Transverse colon (tissue), 4 donors: Measurements from ENCODE around the gene SLC38A10. TPM values are rescaled to one million over a fixed set of nuclear protein-coding genes. Genes with fewer than 3 reads are reported as not detected.

Experiments used
- DNase-seq: peaks from one replicate; pipeline ENCODE4 v3.0.0-alpha.2; 2019
- H3K27ac ChIP-seq, 4 donors: fragments of 200-600 bp; sonication (generic); 2 replicates each; pipeline ENCODE4 v1.5.1; 2016 to 2018; ENCODE audit warnings: inconsistent platforms in 4 of 4
- H3K27me3 ChIP-seq: fragments of 200-600 bp; sonication (generic); 2 replicates; pipeline ENCODE4 v1.5.1; 2017; ENCODE audit warnings: inconsistent platforms
- H3K36me3 ChIP-seq, 4 donors: fragments of 200-600 bp; sonication (generic); 2 replicates each; pipeline ENCODE4 v1.5.1; 2017 to 2019; ENCODE audit warnings: inconsistent platforms in 4 of 4
- H3K4me1 ChIP-seq, 4 donors: fragments of 200-600 bp; sonication (generic); 2 replicates each; pipeline ENCODE4 v1.5.1; 2017 to 2020; ENCODE audit warnings: inconsistent platforms in 4 of 4
- H3K4me3 ChIP-seq, 4 donors: fragments of 200-600 bp; sonication (generic); 1 replicate in 1 of 4; 2 replicates in 3 of 4; pipeline versions ENCODE4 v1.5.1 to v1.6.1; 2017 to 2019; ENCODE audit warnings: inconsistent platforms in 4 of 4
- H3K9me3 ChIP-seq, 2 donors: fragments of 200-600 bp; sonication (generic); 2 replicates each; pipeline ENCODE4 v1.5.1; 2017 to 2019; ENCODE audit warnings: inconsistent platforms in 2 of 2
- EP300 ChIP-seq: sonication (generic); formaldehyde crosslinking; IDR thresholded peaks from one replicate; pipeline ENCODE4 v1.6.1; 2017; ENCODE audit warnings: antibody characterized with exemption, low read depth
- POLR2A ChIP-seq: fragments of 450-650 bp; IDR thresholded peaks from one replicate; pipeline ENCODE4 v1.6.1; 2016; ENCODE audit warnings: antibody characterized with exemption, mild to moderate bottlenecking, moderate library complexity
- POLR2AphosphoS5 ChIP-seq, 3 donors: sonication (generic); formaldehyde crosslinking; IDR thresholded peaks; one replicate each; pipeline ENCODE4 v1.6.1; 2016; ENCODE audit warnings: antibody characterized with exemption in 3 of 3
- WGBS, 2 donors: methylation state at CpG; one replicate each; pipeline ENCODE4 v1.1.5; 2018; ENCODE audit warnings: low coverage in 1 of 2; 5-methylcytosine and 5-hydroxymethylcytosine counted together
- in situ Hi-C, 4 donors: fragments of 200-750 bp; cut with MboI; loops; one replicate each; pipeline versions ENCODE4 v1.15.0 to v1.15.1; 2017; ENCODE audit warnings: low sequenced_read_pairs in 3 of 4, low pct_ligation_motif_present in 1 of 4, low pct_unique_long_range_greater_than_20kb in 1 of 4
- intact Hi-C: fragments of 100-400 bp; cut with DNase I; formaldehyde crosslinking; loops from one replicate; pipeline ENCODE4 v1.15.1; 2023; ENCODE audit warnings: low total_unique reads
- total RNA-seq, 4 donors: library from RNA; depleted of rRNA; stranded (reverse); fragments of >200 nt; gene quantifications; one replicate each; pipeline ENCODE4 v1.1.0, GENCODE V29; 2016
- TF ChIP-seq, protein P1 (sequence below), 5 experiments: fragments of 200-600 bp in 3 of 5; fragments of 450-650 bp in 2 of 5; sonication (generic) in 3 of 5; IDR thresholded peaks; 1 replicate in 2 of 5; 2 replicates in 3 of 5; pipeline ENCODE4 v1.5.1; 2016 to 2017; ENCODE audit warnings: antibody characterized with exemption in 5 of 5, inconsistent platforms in 3 of 5, mild to moderate bottlenecking in 2 of 5, moderate library complexity in 1 of 5

The SLC38A10 gene
- total RNA-seq, 4 donors from 2014 or later: 94.9 to 113 (median 98.9) TPM

DNA sequence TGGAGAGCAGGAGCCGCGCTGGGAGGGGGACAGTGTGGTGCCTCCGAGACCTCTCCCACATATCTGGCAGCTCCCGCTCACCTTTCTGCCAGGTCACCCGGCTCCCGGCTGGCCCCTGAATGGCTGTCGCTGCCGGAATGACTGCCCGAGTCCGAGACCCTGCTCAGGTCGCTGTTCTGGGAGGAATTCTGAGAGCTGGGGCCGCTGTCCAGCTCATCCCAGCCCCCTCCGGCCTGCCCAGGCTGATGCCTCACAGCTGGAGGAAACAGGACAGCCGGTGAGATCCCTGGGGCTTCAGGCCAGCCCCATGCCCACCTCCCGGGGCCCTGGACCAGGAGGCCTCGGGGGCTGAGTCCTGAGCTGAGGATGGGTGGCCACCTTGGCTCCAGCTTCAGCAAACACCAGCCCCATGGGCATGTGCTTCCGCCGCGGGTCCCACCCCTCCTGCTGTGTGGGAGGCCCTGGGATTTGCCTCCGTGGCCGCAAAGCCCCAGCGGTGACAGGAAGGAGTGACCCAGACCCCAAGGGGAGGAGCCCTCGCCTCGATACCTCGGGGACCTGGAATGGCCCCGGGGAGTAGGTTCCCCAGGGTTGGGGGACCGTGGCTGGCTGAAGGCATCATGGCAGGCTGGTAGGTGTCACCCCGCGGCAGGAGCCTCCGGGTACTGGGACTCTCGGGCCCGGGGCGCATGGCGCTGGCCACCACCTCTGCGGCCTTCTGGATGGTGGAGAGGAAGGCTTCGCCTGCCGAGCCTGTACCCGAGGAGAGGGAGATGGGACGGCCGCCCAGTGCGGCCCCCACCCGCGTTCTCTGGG lies 63.1 kb downstream of the SLC38A10 start:
- in situ Hi-C loops: no loop called here
- TF ChIP-seq EP300 (no peak), POLR2A (no peak), POLR2AphosphoS5 (IDR thresholded peaks at IDR 0.05) (no peak)
- TF ChIP-seq, protein P1, sequence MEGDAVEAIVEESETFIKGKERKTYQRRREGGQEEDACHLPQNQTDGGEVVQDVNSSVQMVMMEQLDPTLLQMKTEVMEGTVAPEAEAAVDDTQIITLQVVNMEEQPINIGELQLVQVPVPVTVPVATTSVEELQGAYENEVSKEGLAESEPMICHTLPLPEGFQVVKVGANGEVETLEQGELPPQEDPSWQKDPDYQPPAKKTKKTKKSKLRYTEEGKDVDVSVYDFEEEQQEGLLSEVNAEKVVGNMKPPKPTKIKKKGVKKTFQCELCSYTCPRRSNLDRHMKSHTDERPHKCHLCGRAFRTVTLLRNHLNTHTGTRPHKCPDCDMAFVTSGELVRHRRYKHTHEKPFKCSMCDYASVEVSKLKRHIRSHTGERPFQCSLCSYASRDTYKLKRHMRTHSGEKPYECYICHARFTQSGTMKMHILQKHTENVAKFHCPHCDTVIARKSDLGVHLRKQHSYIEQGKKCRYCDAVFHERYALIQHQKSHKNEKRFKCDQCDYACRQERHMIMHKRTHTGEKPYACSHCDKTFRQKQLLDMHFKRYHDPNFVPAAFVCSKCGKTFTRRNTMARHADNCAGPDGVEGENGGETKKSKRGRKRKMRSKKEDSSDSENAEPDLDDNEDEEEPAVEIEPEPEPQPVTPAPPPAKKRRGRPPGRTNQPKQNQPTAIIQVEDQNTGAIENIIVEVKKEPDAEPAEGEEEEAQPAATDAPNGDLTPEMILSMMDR (IDR thresholded peaks at IDR 0.05): no peak
- H3K4me3 ChIP-seq: no peak overlapping the region
- H3K27me3 ChIP-seq: no peaks in the 10 kb centered on the region
- peaks cover 0 to 8% (median 0%) of the 10 kb centered on the region in 4 donors for H3K36me3 ChIP-seq
- H3K9me3 ChIP-seq: no peaks in the 10 kb centered on the region
- DNase-seq: no peak
- intact Hi-C loops: loop anchor here (10.0 kb wide), 1 partner anchor 63 kb away; the partner anchor contains the start of gene SLC38A10
- H3K27ac ChIP-seq: no peak overlapping the region
- peaks cover 0 to 3% (median 1%) of the 10 kb centered on the region in 4 donors for H3K4me1 ChIP-seq
- WGBS, 2 donors: 90% methylated on average over 23 of the region's 43 CpGs; no CpG with 5 or more reads in 1 of the 2 donors

DNA sequence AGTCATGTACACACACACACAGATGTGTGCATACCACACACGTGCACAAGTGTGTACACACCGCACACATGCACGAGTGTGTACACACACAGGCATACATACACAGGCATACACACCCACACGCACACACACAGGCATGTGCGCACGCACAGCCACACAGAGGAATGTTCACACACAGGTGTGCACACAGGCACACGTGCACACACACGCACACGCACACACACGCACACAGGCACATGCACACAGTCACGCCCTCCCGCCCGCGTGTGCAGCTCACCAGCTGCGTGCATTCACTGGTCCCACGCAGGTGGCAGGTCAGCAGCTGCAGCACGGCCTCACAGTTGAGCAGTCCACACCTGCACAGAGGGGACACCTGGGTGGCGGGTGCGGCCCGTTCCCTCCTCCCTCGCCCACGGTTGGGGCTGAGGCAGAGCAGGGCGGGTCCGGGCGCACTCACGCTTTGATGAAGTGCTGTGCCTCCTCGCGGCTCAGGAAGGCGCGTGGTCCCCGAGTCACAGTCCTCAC lies 63.9 kb downstream of the SLC38A10 start:
- in situ Hi-C loops (no loop called here), intact Hi-C loops (loop anchor here (10.0 kb wide), 1 partner anchor 64 kb away; the partner anchor contains the start of gene SLC38A10)
- Histone ChIP-seq H3K27ac (no peak overlapping the region), H3K27me3 (no peaks in the 10 kb centered on the region), H3K4me1 (no peaks in the 10 kb centered on the region), H3K4me3 (no peak overlapping the region), H3K9me3 (no peaks in the 10 kb centered on the region), H3K36me3 (peaks cover 0 to 8% (median 0%) of the 10 kb centered on the region in 4 donors)
- no peak for DNase-seq
- WGBS, 2 donors: 91% methylated on average over 31 of the region's 31 CpGs; no CpG with 5 or more reads in 1 of the 2 donors
- TF ChIP-seq EP300: no peak
- no peak for TF ChIP-seq POLR2A
- TF ChIP-seq POLR2AphosphoS5 (IDR thresholded peaks at IDR 0.05): no peak
- TF ChIP-seq, protein P1 (IDR thresholded peaks at IDR 0.05): no peak

DNA sequence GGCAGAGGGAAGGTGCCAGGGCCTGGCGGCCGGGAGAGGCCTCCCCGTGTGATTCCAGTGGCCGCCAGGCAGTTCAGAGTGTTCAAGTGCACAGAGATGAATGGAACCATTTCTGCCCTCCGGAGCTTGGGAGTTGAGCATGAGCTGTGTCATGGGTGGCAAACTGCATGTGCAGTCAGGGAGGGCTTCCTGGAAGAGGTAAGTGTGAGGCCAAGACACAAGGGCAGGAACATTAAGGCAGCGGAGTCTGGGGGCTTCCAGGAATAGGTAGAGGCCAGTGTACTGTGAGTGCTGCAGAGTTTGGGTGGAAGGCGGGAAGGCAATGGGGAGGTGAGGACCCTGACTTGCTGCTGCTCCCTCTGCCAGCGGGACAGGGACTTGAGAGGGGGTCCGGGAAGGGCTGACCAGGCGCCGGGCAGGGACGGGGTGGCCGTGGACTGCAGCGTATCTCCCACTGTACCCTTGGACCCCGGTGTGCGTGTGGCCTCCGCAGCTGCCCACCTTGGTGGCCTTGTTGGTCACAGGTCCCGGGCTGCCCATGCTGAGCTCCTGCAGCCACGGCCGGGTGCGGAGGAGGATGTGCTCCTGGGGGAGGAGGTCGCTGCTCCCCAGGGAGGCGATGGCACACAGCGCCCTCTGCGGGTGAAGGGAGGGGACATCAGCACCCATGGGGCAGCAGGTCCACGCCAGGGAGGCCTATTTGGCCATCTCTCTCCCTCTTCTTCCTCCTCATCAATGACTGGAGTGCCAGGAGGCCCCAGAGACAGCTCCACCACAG lies 64.9 kb downstream of the SLC38A10 start:
- in situ Hi-C loops: no loop called here

More for the DNA sequence above, 64.9 kb downstream of the SLC38A10 start:
- H3K27me3 ChIP-seq: no peaks in the 10 kb centered on the region
- H3K4me1 ChIP-seq: no peaks in the 10 kb centered on the region
- no peak overlapping the region for H3K4me3 ChIP-seq
- no peak overlapping the region for H3K27ac ChIP-seq
- TF ChIP-seq, protein P1 (IDR thresholded peaks at IDR 0.05): peak in 4 of 5 experiments; percentile 13 to 24 (median 22)
- TF ChIP-seq EP300: no peak
- H3K9me3 ChIP-seq: no peaks in the 10 kb centered on the region
- 91 to 100% methylated on average over 5 to 26 of the region's 26 CpGs for WGBS, 2 donors
- intact Hi-C loops: loop anchor here (10.0 kb wide), 1 partner anchor 65 kb away; the partner anchor contains the start of gene SLC38A10
- DNase-seq: no peak
- H3K36me3 ChIP-seq: peaks cover 0 to 8% (median 0%) of the 10 kb centered on the region in 4 donors
